GM12873 (cell line): ENCODE measurements around the gene FMN2.

Source experiments
- TF ChIP-seq, protein P1 (sequence below): IDR thresholded peaks from 2 replicates; pipeline ENCODE4 v1.5.1; 2012; ENCODE audit warnings: low read depth, mild to moderate bottlenecking, moderate library complexity, low read length, control low read depth; ENCODE audit not compliant: insufficient read depth; ENCODE audit errors: missing control alignments

The FMN2 gene

DNA sequence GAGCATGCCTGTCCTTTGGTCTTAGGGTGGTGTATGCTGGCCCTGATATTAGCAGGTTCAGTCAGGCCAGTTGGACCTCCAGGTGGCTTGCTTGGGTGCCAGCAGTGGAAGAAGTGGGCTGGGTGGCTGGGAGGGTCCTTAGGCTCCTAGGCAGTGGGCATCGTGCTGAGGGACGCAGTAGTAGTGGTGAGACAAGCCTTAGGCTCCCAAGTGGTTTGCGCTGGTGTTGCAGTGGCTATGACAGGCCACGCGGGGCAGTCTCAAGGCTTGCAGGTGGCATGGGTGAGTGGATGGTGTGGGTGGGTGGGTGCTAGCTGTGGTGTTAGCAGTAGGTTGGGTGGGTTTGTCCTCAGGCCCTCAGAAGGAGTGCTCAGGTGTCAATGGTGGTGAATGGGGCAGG is 162.3 kb downstream of the FMN2 start:
- TF ChIP-seq, protein P1, sequence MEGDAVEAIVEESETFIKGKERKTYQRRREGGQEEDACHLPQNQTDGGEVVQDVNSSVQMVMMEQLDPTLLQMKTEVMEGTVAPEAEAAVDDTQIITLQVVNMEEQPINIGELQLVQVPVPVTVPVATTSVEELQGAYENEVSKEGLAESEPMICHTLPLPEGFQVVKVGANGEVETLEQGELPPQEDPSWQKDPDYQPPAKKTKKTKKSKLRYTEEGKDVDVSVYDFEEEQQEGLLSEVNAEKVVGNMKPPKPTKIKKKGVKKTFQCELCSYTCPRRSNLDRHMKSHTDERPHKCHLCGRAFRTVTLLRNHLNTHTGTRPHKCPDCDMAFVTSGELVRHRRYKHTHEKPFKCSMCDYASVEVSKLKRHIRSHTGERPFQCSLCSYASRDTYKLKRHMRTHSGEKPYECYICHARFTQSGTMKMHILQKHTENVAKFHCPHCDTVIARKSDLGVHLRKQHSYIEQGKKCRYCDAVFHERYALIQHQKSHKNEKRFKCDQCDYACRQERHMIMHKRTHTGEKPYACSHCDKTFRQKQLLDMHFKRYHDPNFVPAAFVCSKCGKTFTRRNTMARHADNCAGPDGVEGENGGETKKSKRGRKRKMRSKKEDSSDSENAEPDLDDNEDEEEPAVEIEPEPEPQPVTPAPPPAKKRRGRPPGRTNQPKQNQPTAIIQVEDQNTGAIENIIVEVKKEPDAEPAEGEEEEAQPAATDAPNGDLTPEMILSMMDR: no peak

DNA sequence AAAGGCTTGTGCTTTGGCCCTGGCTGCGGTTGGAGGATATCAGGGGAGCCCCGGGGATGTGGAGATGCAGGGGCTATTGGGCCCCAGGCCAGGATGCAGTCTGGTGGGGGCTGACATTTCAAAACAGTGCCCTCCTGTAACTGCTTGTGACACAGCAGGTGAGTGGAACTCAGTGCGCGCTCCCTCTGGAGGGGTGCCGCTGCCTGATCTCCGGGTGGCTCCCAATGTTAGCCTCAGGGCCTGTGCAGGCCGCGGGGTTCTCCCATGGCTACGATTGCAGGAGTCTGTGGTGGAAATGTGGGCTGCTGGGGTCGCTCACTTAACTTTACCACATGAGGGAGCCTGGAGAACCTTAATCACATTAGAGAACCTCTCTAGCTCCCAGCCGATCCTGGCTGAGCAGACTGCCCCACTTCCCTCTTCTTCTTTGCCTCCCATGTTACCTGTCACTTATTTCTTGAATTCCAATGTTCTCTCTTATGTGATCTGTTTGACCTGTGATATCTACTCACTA is 163.2 kb downstream of the FMN2 start:
- TF ChIP-seq, protein P1: no peak

DNA sequence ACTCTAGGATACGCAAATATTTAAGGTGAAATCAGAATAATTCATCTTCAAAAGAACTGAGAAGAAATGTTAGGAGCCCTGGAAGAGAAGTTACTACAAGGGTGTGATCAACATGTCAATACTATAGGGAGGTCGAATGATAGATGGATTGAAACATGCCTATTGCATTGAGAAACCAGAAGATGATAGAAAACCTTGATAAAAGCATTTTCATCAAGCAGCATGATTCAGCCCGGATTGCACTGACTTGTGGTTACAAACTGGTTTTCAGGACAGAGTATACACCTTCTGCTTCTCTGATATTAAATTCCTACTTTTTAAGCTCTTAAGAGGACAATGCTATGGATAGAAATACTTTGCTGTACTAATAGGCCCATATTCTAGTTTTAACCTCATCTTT is 164.2 kb downstream of the FMN2 start:
- TF ChIP-seq, protein P1: no peak

DNA sequence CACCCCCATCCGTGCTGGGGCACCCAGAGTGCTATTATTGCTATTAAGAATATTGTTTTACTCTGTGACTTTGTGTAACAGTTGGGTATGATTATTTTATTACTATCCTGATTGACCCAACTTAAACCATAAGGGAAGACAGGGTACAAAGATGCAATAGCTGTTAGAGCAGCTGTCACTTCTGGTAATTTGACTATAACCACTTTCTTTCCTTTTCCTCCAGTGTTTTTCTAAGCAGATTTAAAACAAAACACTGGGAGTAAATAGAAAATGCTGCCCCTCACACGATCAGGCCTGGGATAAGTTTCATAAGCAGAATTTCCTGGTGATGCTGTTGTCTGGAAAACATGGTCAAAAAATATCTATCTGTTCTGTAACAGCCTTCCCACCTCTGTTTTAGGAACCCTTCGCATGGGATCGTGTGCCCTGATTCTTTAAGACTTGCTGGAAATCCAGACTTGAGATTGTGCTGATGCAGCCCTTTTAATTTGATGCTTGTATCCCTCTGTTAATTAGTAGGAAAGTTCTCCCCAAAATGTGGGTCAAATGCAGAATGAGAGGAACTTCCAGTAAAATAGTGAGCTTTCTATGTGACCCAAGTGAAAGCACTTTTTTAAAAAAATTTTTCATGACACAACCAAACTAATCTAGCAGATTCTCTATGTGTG is 165.3 kb downstream of the FMN2 start:
- TF ChIP-seq, protein P1: no peak

DNA sequence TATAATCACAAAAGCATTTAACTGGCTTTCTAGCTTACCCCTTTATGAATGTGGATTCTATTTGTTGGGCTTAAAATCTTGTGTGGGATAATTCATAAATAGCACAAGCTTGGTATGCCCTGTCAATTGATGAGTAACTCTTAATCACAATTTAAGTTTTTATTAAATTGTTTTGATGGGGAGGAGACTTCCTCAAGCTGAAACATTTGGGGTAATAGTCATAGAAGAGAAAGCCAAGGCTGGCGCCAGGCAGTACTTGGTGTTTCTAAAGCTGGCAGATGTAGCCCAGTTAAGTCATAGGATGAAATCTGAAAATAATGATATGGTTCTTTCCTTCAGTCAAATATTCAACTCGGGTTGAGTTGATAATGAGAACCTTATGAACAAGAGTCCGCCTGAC is 167.2 kb downstream of the FMN2 start:
- TF ChIP-seq, protein P1: no peak

DNA sequence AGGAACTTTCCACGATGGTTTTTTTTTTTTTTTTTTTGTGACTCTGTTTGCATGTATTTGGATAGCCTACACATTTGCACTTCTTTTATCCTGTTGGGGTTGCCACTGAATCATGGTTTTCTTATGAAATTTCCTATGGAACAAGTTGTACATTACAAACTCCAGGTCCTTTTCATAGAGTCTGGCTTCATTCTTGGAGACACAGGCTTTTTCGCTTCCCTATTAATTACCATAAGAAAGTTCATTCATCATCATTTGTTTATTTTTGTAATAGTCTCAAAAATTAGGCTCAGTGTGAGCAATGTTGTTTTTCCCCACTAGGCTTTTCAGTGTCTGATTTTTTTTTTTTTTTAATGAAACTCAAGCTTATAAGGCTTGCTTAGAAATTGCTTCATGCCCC is 179.4 kb downstream of the FMN2 start:
- TF ChIP-seq, protein P1: no peak

DNA sequence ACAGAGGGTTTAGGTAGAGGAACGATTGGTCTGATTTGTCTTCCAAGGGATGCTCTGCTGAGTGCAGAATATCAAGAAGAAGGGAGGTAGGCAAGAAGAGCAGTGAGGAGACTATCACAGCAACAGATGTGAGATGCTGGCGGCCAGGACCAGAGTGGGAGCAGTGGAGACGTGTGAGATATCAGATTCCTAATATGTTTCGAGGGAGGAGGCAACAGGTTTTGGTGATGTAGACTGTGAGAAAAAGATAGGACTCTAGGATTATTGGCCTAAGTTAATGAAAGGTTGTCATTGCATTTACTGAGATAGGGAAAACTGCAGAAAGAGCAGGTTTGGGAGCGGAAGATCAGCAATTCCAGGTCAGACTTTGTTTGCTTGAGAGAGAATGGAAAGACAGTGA is 182.9 kb downstream of the FMN2 start:
- TF ChIP-seq, protein P1: no peak

DNA sequence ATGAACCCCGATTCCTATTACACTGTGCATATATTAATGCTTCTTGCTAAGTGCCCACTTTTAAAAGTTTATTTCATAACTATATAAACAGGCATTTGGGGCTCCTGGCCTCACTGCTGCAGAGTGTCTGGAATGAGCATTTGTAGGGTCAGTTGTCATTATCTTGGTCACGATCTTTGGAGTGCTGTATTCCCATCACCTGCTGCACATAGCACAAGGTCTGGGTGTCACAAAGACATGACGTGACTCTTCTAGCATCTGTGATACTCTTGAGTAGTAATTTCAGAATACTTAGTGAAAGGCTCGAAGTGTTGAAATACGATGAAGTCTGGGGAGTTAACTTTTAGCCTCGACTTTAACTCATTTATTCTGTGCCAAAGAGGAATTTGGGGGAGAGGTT is 186.4 kb downstream of the FMN2 start:
- TF ChIP-seq, protein P1: no peak
